HepG2 (cell line): Measurements from ENCODE around the gene PRELID2. TPM values are rescaled to one million over a fixed set of nuclear protein-coding genes. Genes with fewer than 3 reads are reported as not detected.

Experiments used
- BCL6 ChIP-seq: IDR thresholded peaks from 2 replicates; pipeline ENCODE4 v1.6.1; 2016; ENCODE audit warnings: missing genetic modification reagents, missing compliant biosample characterization
- BORCS8-MEF2B ChIP-seq: sonication (generic); formaldehyde crosslinking; IDR thresholded peaks from 2 replicates; pipeline ENCODE4 v1.8.0; 2022; ENCODE audit warnings: mild to moderate bottlenecking, missing genetic modification reagents
- BRD4 ChIP-seq: sonication (generic); formaldehyde crosslinking; IDR thresholded peaks from 2 replicates; pipeline ENCODE4 v1.4.0; 2020; ENCODE audit warnings: missing genetic modification reagents
- CC2D1A ChIP-seq: sonication (generic); formaldehyde crosslinking; IDR thresholded peaks from 2 replicates; pipeline ENCODE4 v1.8.1; 2023; ENCODE audit warnings: mild to moderate bottlenecking, missing genetic modification reagents
- DMAP1 ChIP-seq: IDR thresholded peaks from 2 replicates; pipeline ENCODE4 v1.6.1; 2016
- FOXO1 ChIP-seq: sonication (generic); formaldehyde crosslinking; IDR thresholded peaks from 2 replicates; pipeline ENCODE4 v1.4.0; 2020; ENCODE audit warnings: missing genetic modification reagents
- KDM1A ChIP-seq: IDR thresholded peaks from 2 replicates; pipeline ENCODE4 v1.6.1; 2016; ENCODE audit warnings: missing compliant biosample characterization
- NFIB ChIP-seq: sonication (generic); formaldehyde crosslinking; IDR thresholded peaks from 2 replicates; pipeline ENCODE4 v1.9.0; 2021; ENCODE audit warnings: missing genetic modification reagents, mild to moderate bottlenecking, borderline replicate concordance
- NFIC ChIP-seq: IDR thresholded peaks from 2 replicates; pipeline ENCODE4 v1.6.1; 2012; ENCODE audit warnings: mild to moderate bottlenecking, low read length, inconsistent platforms
- TEAD2 ChIP-seq: sonication (generic); formaldehyde crosslinking; IDR thresholded peaks from 2 replicates; pipeline ENCODE4 v1.9.0; 2021; ENCODE audit warnings: missing genetic modification reagents
- polyA plus RNA-seq, 8 experiments: library from polyadenylated mRNA; depleted of rRNA in 3 of 8; stranded (reverse) in 7 of 8; unstranded in 1 of 8; fragments of >200 nt; fragmentation: Illumina TruSeq in 4 of 8; extraction: Trizol in 4 of 8; gene quantifications; 2 replicates each; pipeline versions ENCODE4 v1.2.1 to v1.2.3, GENCODE V29; 2011 to 2016; ENCODE audit warnings: low read depth in 4 of 8, missing spikeins in 1 of 8, mixed read lengths in 1 of 8; ENCODE audit not compliant: insufficient read depth in 1 of 8
- total RNA-seq, 5 experiments: library from RNA; depleted of rRNA; stranded (reverse); fragments of >200 nt; fragmentation: Illumina TruSeq; extraction: Trizol; gene quantifications; 2 replicates each; pipeline ENCODE4 v1.2.3, GENCODE V29; 2016; ENCODE audit warnings: low read depth in 1 of 5
- TF ChIP-seq, protein P1 (sequence below), 2 experiments: sonication (generic) in 1 of 2; formaldehyde crosslinking in 1 of 2; IDR thresholded peaks; 2 replicates each; pipeline versions ENCODE4 v1.6.1 to v1.9.0; 2014 to 2022; ENCODE audit warnings: antibody characterized with exemption in 1 of 2, borderline replicate concordance in 1 of 2, inconsistent platforms in 1 of 2, low read depth in 1 of 2, missing genetic modification reagents in 1 of 2
- TF ChIP-seq, protein P2 (sequence below): sonication (generic); formaldehyde crosslinking; IDR thresholded peaks from 2 replicates; pipeline ENCODE4 v1.9.0; 2021; ENCODE audit warnings: mild to moderate bottlenecking, missing genetic modification reagents
- TF ChIP-seq, protein P3 (sequence below): sonication (generic); formaldehyde crosslinking; IDR thresholded peaks from 2 replicates; pipeline ENCODE4 v1.4.0; 2020; ENCODE audit warnings: missing genetic modification reagents, mild to moderate bottlenecking, borderline replicate concordance

Gene PRELID2
- total and polyA plus RNA-seq, 2 of the 13 experiments (the other 11 are each of a cell fraction or from before 2014, with no cell fraction given) = 10.0 to 22.9 TPM

DNA sequence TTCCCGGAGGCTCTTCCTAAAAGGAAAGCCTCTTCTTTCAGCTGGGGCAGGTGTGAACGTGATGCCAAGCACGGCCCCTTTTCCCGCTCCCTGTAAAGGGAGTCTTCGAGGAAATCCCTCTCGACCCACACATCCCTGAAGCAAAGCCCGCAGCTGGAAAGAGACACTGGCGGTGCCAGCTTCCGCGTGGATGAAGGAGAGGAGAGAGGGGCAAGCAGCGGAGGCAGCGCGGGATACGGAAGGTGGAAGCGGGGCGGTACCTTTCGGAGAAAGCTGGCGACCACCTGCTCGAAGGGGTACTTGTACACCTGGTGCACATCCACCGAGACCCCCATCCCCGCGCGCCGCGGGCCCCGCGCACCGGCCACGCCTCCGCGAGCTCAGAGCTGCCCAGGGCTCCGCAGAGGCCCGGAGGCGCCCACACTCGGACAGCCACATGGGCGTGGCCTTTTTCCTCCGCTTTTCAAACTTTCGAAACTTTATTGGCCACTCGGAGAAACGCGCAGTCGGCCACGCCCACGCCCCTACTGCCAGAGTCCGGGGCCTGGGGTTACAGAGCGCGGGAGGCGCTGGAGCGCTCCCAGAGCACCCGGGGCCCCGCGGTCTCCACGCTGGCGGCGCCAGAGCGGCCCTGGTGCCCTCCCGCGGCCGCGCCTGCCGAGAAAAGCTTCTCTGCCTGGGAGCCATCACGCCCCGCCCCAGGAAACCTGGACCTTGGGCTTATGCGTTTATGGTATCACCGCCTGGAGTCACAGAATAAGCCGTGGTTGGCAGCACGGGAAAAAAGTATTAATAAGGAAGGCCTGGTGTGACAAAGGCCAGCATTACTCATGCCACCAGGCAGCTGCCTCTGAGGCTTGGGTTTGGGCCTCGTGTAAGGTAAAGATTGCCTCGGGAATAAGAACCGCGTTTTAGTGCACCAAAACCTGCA lies at the start of gene PRELID2 (continued):
- TF ChIP-seq, protein P1, sequence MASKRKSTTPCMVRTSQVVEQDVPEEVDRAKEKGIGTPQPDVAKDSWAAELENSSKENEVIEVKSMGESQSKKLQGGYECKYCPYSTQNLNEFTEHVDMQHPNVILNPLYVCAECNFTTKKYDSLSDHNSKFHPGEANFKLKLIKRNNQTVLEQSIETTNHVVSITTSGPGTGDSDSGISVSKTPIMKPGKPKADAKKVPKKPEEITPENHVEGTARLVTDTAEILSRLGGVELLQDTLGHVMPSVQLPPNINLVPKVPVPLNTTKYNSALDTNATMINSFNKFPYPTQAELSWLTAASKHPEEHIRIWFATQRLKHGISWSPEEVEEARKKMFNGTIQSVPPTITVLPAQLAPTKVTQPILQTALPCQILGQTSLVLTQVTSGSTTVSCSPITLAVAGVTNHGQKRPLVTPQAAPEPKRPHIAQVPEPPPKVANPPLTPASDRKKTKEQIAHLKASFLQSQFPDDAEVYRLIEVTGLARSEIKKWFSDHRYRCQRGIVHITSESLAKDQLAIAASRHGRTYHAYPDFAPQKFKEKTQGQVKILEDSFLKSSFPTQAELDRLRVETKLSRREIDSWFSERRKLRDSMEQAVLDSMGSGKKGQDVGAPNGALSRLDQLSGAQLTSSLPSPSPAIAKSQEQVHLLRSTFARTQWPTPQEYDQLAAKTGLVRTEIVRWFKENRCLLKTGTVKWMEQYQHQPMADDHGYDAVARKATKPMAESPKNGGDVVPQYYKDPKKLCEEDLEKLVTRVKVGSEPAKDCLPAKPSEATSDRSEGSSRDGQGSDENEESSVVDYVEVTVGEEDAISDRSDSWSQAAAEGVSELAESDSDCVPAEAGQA (IDR thresholded peaks at IDR 0.05; ENCODE audit: low read depth) = 0 out of 2 replicates have a peak, but pooled peaks have one; percentile 20
- TF ChIP-seq, protein P1 (CRISPR knock-in tag; IDR thresholded peaks at IDR 0.05; ENCODE audit: borderline replicate concordance) = no peak
- TF ChIP-seq FOXO1 = no peak
- TF ChIP-seq KDM1A = peak; percentile 48; the same call in 1 of the 2 replicates
- TF ChIP-seq, protein P2, sequence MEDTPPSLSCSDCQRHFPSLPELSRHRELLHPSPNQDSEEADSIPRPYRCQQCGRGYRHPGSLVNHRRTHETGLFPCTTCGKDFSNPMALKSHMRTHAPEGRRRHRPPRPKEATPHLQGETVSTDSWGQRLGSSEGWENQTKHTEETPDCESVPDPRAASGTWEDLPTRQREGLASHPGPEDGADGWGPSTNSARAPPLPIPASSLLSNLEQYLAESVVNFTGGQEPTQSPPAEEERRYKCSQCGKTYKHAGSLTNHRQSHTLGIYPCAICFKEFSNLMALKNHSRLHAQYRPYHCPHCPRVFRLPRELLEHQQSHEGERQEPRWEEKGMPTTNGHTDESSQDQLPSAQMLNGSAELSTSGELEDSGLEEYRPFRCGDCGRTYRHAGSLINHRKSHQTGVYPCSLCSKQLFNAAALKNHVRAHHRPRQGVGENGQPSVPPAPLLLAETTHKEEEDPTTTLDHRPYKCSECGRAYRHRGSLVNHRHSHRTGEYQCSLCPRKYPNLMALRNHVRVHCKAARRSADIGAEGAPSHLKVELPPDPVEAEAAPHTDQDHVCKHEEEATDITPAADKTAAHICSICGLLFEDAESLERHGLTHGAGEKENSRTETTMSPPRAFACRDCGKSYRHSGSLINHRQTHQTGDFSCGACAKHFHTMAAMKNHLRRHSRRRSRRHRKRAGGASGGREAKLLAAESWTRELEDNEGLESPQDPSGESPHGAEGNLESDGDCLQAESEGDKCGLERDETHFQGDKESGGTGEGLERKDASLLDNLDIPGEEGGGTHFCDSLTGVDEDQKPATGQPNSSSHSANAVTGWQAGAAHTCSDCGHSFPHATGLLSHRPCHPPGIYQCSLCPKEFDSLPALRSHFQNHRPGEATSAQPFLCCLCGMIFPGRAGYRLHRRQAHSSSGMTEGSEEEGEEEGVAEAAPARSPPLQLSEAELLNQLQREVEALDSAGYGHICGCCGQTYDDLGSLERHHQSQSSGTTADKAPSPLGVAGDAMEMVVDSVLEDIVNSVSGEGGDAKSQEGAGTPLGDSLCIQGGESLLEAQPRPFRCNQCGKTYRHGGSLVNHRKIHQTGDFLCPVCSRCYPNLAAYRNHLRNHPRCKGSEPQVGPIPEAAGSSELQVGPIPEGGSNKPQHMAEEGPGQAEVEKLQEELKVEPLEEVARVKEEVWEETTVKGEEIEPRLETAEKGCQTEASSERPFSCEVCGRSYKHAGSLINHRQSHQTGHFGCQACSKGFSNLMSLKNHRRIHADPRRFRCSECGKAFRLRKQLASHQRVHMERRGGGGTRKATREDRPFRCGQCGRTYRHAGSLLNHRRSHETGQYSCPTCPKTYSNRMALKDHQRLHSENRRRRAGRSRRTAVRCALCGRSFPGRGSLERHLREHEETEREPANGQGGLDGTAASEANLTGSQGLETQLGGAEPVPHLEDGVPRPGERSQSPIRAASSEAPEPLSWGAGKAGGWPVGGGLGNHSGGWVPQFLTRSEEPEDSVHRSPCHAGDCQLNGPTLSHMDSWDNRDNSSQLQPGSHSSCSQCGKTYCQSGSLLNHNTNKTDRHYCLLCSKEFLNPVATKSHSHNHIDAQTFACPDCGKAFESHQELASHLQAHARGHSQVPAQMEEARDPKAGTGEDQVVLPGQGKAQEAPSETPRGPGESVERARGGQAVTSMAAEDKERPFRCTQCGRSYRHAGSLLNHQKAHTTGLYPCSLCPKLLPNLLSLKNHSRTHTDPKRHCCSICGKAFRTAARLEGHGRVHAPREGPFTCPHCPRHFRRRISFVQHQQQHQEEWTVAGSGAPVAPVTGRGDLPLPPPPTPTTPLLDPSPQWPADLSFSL (CRISPR knock-in tag) = no peak
- TF ChIP-seq BRD4 = no peak; the same call in 1 of the 2 replicates
- no peak for TF ChIP-seq CC2D1A
- 0 out of 2 replicates have a peak, but pooled peaks have one; percentile 35 for TF ChIP-seq BCL6 (CRISPR knock-in tag)
- peak; percentile 65; the same call in 1 of the 2 replicates for TF ChIP-seq BORCS8-MEF2B (CRISPR knock-in tag)
- TF ChIP-seq DMAP1 (CRISPR knock-in tag) = peak; percentile 79
- TF ChIP-seq NFIC = no peak
- TF ChIP-seq NFIB (CRISPR knock-in tag) = no peak
- TF ChIP-seq TEAD2 (CRISPR knock-in tag) = no peak
- TF ChIP-seq, protein P3, sequence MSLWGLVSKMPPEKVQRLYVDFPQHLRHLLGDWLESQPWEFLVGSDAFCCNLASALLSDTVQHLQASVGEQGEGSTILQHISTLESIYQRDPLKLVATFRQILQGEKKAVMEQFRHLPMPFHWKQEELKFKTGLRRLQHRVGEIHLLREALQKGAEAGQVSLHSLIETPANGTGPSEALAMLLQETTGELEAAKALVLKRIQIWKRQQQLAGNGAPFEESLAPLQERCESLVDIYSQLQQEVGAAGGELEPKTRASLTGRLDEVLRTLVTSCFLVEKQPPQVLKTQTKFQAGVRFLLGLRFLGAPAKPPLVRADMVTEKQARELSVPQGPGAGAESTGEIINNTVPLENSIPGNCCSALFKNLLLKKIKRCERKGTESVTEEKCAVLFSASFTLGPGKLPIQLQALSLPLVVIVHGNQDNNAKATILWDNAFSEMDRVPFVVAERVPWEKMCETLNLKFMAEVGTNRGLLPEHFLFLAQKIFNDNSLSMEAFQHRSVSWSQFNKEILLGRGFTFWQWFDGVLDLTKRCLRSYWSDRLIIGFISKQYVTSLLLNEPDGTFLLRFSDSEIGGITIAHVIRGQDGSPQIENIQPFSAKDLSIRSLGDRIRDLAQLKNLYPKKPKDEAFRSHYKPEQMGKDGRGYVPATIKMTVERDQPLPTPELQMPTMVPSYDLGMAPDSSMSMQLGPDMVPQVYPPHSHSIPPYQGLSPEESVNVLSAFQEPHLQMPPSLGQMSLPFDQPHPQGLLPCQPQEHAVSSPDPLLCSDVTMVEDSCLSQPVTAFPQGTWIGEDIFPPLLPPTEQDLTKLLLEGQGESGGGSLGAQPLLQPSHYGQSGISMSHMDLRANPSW = peak; percentile 80; the same call in 1 of the 2 replicates
